ENCODE measurements around the gene GRIK1.

Gene GRIK1

GRCh38 chr21:29680273-29680672 lies 259.5 kb downstream of the GRIK1 start:
- Histone ChIP-seq H3K79me2 (ENCODE audit: control insufficient read depth, low read length) (no peaks in the 10 kb centered on the region), H4K20me1 (ENCODE audit: control insufficient read depth, insufficient read depth, low read depth, low read length) (no peaks in the 10 kb centered on the region), H3K4me2 (ENCODE audit: low read length) (no peak overlapping the region), H3K27me3 (ENCODE audit: control insufficient read depth, low read length) (no peaks in the 10 kb centered on the region), H3K9me3 (ENCODE audit: control insufficient read depth, insufficient read depth, low read length) (no peaks in the 10 kb centered on the region), H3K9me2 (replicated peaks; ENCODE audit: control insufficient read depth, low read length) (no peaks in the 10 kb centered on the region), H3K27ac (ENCODE audit: low read depth, low read length) (no peak overlapping the region), H3K4me3 (ENCODE audit: low read length) (no peak overlapping the region), H3K4me1 (ENCODE audit: control insufficient read depth, low read length) (peaks cover 45% of the 10 kb centered on the region), H3F3A (ENCODE audit: control insufficient read depth, insufficient read depth) (peaks cover 11% of the 10 kb centered on the region), H3K36me3 (ENCODE audit: control insufficient read depth, low read length) (no peaks in the 10 kb centered on the region; the same call in 1 of the 2 replicates)
- TF ChIP-seq CTCF (IDR thresholded peaks at IDR 0.05; ENCODE audit: low read depth, low read length, poor library complexity, severe bottlenecking): no peak
- TF ChIP-seq EZH2phosphoT487 (IDR thresholded peaks at IDR 0.05; ENCODE audit: borderline replicate concordance, low read length): no peak

- Histone ChIP-seq H4K20me1 (ENCODE audit: control insufficient read depth, insufficient read depth, low read depth, low read length) (no peaks in the 10 kb centered on the region), H3K4me3 (ENCODE audit: low read length) (no peak overlapping the region), H3K9me3 (ENCODE audit: control insufficient read depth, insufficient read depth, low read length) (no peaks in the 10 kb centered on the region), H3K27ac (ENCODE audit: low read depth, low read length) (no peak overlapping the region), H3K36me3 (ENCODE audit: control insufficient read depth, low read length) (no peaks in the 10 kb centered on the region; the same call in 1 of the 2 replicates), H3K4me2 (ENCODE audit: low read length) (no peak overlapping the region), H3F3A (ENCODE audit: control insufficient read depth, insufficient read depth) (peaks cover 11% of the 10 kb centered on the region), H3K4me1 (ENCODE audit: control insufficient read depth, low read length) (peaks cover 58% of the 10 kb centered on the region), H3K9me2 (replicated peaks; ENCODE audit: control insufficient read depth, low read length) (no peaks in the 10 kb centered on the region), H3K79me2 (ENCODE audit: control insufficient read depth, low read length) (no peaks in the 10 kb centered on the region), H3K27me3 (ENCODE audit: control insufficient read depth, low read length) (no peaks in the 10 kb centered on the region)
- TF ChIP-seq CTCF (IDR thresholded peaks at IDR 0.05; ENCODE audit: low read depth, low read length, poor library complexity, severe bottlenecking) (no peak), EZH2phosphoT487 (IDR thresholded peaks at IDR 0.05; ENCODE audit: borderline replicate concordance, low read length) (no peak)
Observed at GRCh38 chr21:29678626-29679025, 261.2 kb downstream of the GRIK1 start.

- Histone ChIP-seq H3K9me2 (replicated peaks; ENCODE audit: control insufficient read depth, low read length) (no peaks in the 10 kb centered on the region), H3K4me1 (ENCODE audit: control insufficient read depth, low read length) (peaks cover 58% of the 10 kb centered on the region), H3K36me3 (ENCODE audit: control insufficient read depth, low read length) (no peaks in the 10 kb centered on the region; the same call in 1 of the 2 replicates), H3K27me3 (ENCODE audit: control insufficient read depth, low read length) (no peaks in the 10 kb centered on the region), H3K9me3 (ENCODE audit: control insufficient read depth, insufficient read depth, low read length) (no peaks in the 10 kb centered on the region), H3F3A (ENCODE audit: control insufficient read depth, insufficient read depth) (peaks cover 16% of the 10 kb centered on the region), H3K27ac (ENCODE audit: low read depth, low read length) (peak overlapping the region; percentile 87), H4K20me1 (ENCODE audit: control insufficient read depth, insufficient read depth, low read depth, low read length) (no peaks in the 10 kb centered on the region), H3K79me2 (ENCODE audit: control insufficient read depth, low read length) (no peaks in the 10 kb centered on the region), H3K4me3 (ENCODE audit: low read length) (peak overlapping the region; percentile 49), H3K4me2 (ENCODE audit: low read length) (peak overlapping the region; percentile 63)
- TF ChIP-seq EZH2phosphoT487 (IDR thresholded peaks at IDR 0.05; ENCODE audit: borderline replicate concordance, low read length) (no peak), CTCF (IDR thresholded peaks at IDR 0.05; ENCODE audit: low read depth, low read length, poor library complexity, severe bottlenecking) (no peak)
Observed at GRCh38 chr21:29677326-29677725, 262.5 kb downstream of the GRIK1 start.

Measured in DOHH2 (cell line).